IMR-90 (cell line): ENCODE measurements around the gene CABP1. TPM values are rescaled to one million over a fixed set of nuclear protein-coding genes. Genes with fewer than 3 reads are reported as not detected.

Experiments used
- ATAC-seq: fragments of 200-7000 bp; cut with Tn5 transposase; 2 replicates; pipeline ENCODE4 v1.9.1; 2020; ENCODE audit warnings: low read depth, mild to moderate bottlenecking, moderate library complexity
- BruUV-seq: library from RNA; stranded (reverse); fragments of 400-500 nt; replicated peaks from 2 replicates; lab custom pipeline; 2021; lab: Mats Ljungman, UMichigan
- CTCF ChIA-PET: fragments of 300-600 bp; formaldehyde crosslinking; extraction: SDS; loops from one replicate; lab custom pipeline; 2021; ENCODE audit warnings: antibody characterized with exemption; lab: Yijun Ruan, JAX
- POLR2A ChIA-PET: fragments of 300-600 bp; sonication (Branson Sonifier 250); formaldehyde crosslinking; loops from one replicate; lab custom pipeline; 2022; ENCODE audit warnings: antibody characterized with exemption; ENCODE audit not compliant: unreplicated experiment; lab: Charles Lee
- DNase-seq: peaks from one replicate; pipeline ENCODE4 v3.0.0; 2013
- H2AFZ ChIP-seq: replicated peaks from 2 replicates; pipeline ENCODE3; 2013; ENCODE audit warnings: low read length, mild to moderate bottlenecking; ENCODE audit not compliant: poor library complexity
- H2AK5ac ChIP-seq: 2 replicates; pipeline ENCODE4 v1.6.1; 2013; ENCODE audit warnings: low read depth, low read length, inconsistent platforms
- H2AK9ac ChIP-seq: replicated peaks from 2 replicates; pipeline ENCODE3; 2013; ENCODE audit warnings: mild to moderate bottlenecking, low read depth, low read length, moderate library complexity; ENCODE audit not compliant: poor library complexity
- H2BK120ac ChIP-seq: 2 replicates; pipeline ENCODE4 v1.6.1; 2013; ENCODE audit warnings: low read depth, low read length, inconsistent platforms
- H2BK15ac ChIP-seq: 3 replicates; pipeline ENCODE4 v1.6.1; 2013; ENCODE audit warnings: low read depth, low read length, inconsistent platforms
- H2BK20ac ChIP-seq: 2 replicates; pipeline ENCODE4 v1.6.1; 2013; ENCODE audit warnings: low read depth, mild to moderate bottlenecking, inconsistent platforms, low read length, moderate library complexity
- H2BK5ac ChIP-seq: 2 replicates; pipeline ENCODE4 v1.6.1; 2013; ENCODE audit warnings: mild to moderate bottlenecking, low read depth, low read length, inconsistent platforms; ENCODE audit not compliant: poor library complexity, severe bottlenecking
- H3K14ac ChIP-seq: replicated peaks from 2 replicates; pipeline ENCODE4 v1.6.1; 2013; ENCODE audit warnings: low read depth, low read length, inconsistent platforms
- H3K18ac ChIP-seq: 2 replicates; pipeline ENCODE4 v1.6.1; 2013; ENCODE audit warnings: low read depth, low read length, control low read depth
- H3K23ac ChIP-seq: 2 replicates; pipeline ENCODE4 v1.6.1; 2013; ENCODE audit warnings: low read depth, low read length, inconsistent platforms
- H3K27ac ChIP-seq: 2 replicates; pipeline ENCODE4 v1.5.1; 2013; ENCODE audit warnings: mild to moderate bottlenecking, control low read depth, low read length; ENCODE audit not compliant: insufficient read depth
- H3K27me3 ChIP-seq: 2 replicates; pipeline ENCODE4 v1.6.1; 2013; ENCODE audit warnings: low read length; ENCODE audit not compliant: control insufficient read depth, insufficient read depth
- H3K36me3 ChIP-seq: 2 replicates; pipeline ENCODE4 v1.6.1; 2013; ENCODE audit warnings: low read length, mixed read lengths; ENCODE audit not compliant: control insufficient read depth, insufficient read depth
- H3K4ac ChIP-seq: 2 replicates; pipeline ENCODE4 v1.6.1; 2013; ENCODE audit warnings: low read depth, low read length, inconsistent platforms
- H3K4me1 ChIP-seq: 2 replicates; pipeline ENCODE4 v1.6.1; 2013; ENCODE audit warnings: low read length, mixed read lengths; ENCODE audit not compliant: control insufficient read depth, insufficient read depth
- H3K4me2 ChIP-seq: 2 replicates; pipeline ENCODE4 v1.6.1; 2013; ENCODE audit warnings: low read depth, mild to moderate bottlenecking, control low read depth, low read length, moderate library complexity
- H3K4me3 ChIP-seq: 2 replicates; pipeline ENCODE4 v1.5.1; 2013; ENCODE audit warnings: low read depth, mild to moderate bottlenecking, control low read depth, low read length, moderate library complexity; ENCODE audit not compliant: insufficient read depth
- H3K56ac ChIP-seq: 2 replicates; pipeline ENCODE4 v1.6.1; 2013; ENCODE audit warnings: low read length, inconsistent platforms; ENCODE audit not compliant: insufficient read depth; ENCODE audit errors: extremely low read depth
- H3K79me1 ChIP-seq, 2 experiments: 2 replicates each; pipeline ENCODE4 v1.6.1; 2013; ENCODE audit warnings: low read length in 2 of 2, inconsistent platforms in 1 of 2, low read depth in 1 of 2
- H3K9ac ChIP-seq: 2 replicates; pipeline ENCODE4 v1.6.1; 2013; ENCODE audit warnings: low read depth, low read length, control low read depth
- H3K9me1 ChIP-seq: 2 replicates; pipeline ENCODE4 v1.6.1; 2013; ENCODE audit warnings: low read length, inconsistent platforms; ENCODE audit not compliant: insufficient read depth
- H3K9me3 ChIP-seq: 2 replicates; pipeline ENCODE4 v1.6.1; 2013; ENCODE audit warnings: low read length; ENCODE audit not compliant: control insufficient read depth, insufficient read depth
- H4K20me1 ChIP-seq: 2 replicates; pipeline ENCODE4 v1.6.1; 2013; ENCODE audit warnings: low read length, inconsistent platforms; ENCODE audit not compliant: insufficient read depth
- H4K5ac ChIP-seq: 2 replicates; pipeline ENCODE4 v1.6.1; 2013; ENCODE audit warnings: mild to moderate bottlenecking, low read depth, low read length, control low read depth
- H4K8ac ChIP-seq, 2 experiments: 2 replicates each; pipeline ENCODE4 v1.6.1; 2013; ENCODE audit warnings: low read depth in 2 of 2, low read length in 2 of 2, control low read depth in 1 of 2, inconsistent platforms in 1 of 2
- H4K91ac ChIP-seq: 2 replicates; pipeline ENCODE4 v1.6.1; 2013; ENCODE audit warnings: low read depth, low read length, inconsistent platforms; ENCODE audit not compliant: insufficient read depth
- BHLHE40 ChIP-seq: fragments of 150-350 bp; IDR thresholded peaks from 2 replicates; pipeline ENCODE4 v1.6.1; 2016; ENCODE audit warnings: mild to moderate bottlenecking, low read depth, low read length
- CEBPB ChIP-seq: IDR thresholded peaks from 2 replicates; pipeline ENCODE4 v1.6.1; 2012; ENCODE audit warnings: low read depth, low read length, improper control_type of control experiment
- CHD1 ChIP-seq: IDR thresholded peaks from 2 replicates; pipeline ENCODE4 v1.6.1; 2012; ENCODE audit warnings: low read depth, low read length, improper control_type of control experiment
- CTCF ChIP-seq: conservative IDR thresholded peaks from 2 replicates; pipeline ENCODE4 v1.5.1; 2012; ENCODE audit warnings: mild to moderate bottlenecking, low read depth, low read length, improper control_type of control experiment
- FOS ChIP-seq: fragments of 150-350 bp; IDR thresholded peaks from 2 replicates; pipeline ENCODE4 v1.6.1; 2016; ENCODE audit warnings: low read depth, low read length
- MAZ ChIP-seq: IDR thresholded peaks from 2 replicates; pipeline ENCODE4 v1.6.1; 2012; ENCODE audit warnings: low read depth, mild to moderate bottlenecking, low read length, improper control_type of control experiment, moderate library complexity, borderline replicate concordance
- MXI1 ChIP-seq: IDR thresholded peaks from 2 replicates; pipeline ENCODE4 v1.6.1; 2012; ENCODE audit warnings: low read depth, mild to moderate bottlenecking, low read length, moderate library complexity, borderline replicate concordance
- NFE2L2 ChIP-seq: fragments of 150-350 bp; IDR thresholded peaks from 2 replicates; pipeline ENCODE4 v1.6.1; 2016; ENCODE audit warnings: low read depth, mild to moderate bottlenecking, low read length
- POLR2A ChIP-seq: IDR thresholded peaks from 2 replicates; pipeline ENCODE4 v1.6.1; 2012; ENCODE audit warnings: mild to moderate bottlenecking, low read depth, low read length
- RAD21 ChIP-seq: IDR thresholded peaks from 2 replicates; pipeline ENCODE4 v1.6.1; 2012; ENCODE audit warnings: low read length, improper control_type of control experiment
- RCOR1 ChIP-seq: IDR thresholded peaks from 2 replicates; pipeline ENCODE4 v1.6.1; 2012; ENCODE audit warnings: mild to moderate bottlenecking, low read length, improper control_type of control experiment; ENCODE audit not compliant: insufficient replicate concordance
- RFX5 ChIP-seq: IDR thresholded peaks from 2 replicates; pipeline ENCODE4 v1.8.0; 2012; ENCODE audit warnings: low read depth, mild to moderate bottlenecking, low read length, moderate library complexity
- SMC3 ChIP-seq: fragments of 150-350 bp; IDR thresholded peaks from 2 replicates; pipeline ENCODE4 v1.6.1; 2016; ENCODE audit warnings: low read depth, mild to moderate bottlenecking, antibody characterized with exemption, low read length, moderate library complexity
- WGBS, 2 experiments: methylation state at CpG; one replicate each; pipeline versions ENCODE4 v1.1.5 to v1.1.7; 2013; ENCODE audit warnings: missing lambda C conversion rate in 2 of 2; ENCODE audit not compliant: insufficient read length in 1 of 2; ENCODE audit errors: extremely low coverage in 2 of 2; 5-methylcytosine and 5-hydroxymethylcytosine counted together
- dilution Hi-C: fragments of 300-500 bp; cut with HindIII; formaldehyde crosslinking; loops from one replicate; pipeline ENCODE4 v1.14.3; 2018; ENCODE audit warnings: low sequenced_read_pairs; ENCODE audit not compliant: unreplicated experiment
- in situ Hi-C: fragments of 300-500 bp; cut with MboI; formaldehyde crosslinking; loops from 3 replicates; pipeline ENCODE4 v1.14.3; 2019; ENCODE audit warnings: low sequenced_read_pairs, inconsistent platforms, mixed read lengths
- intact Hi-C: fragments of 100-400 bp; cut with micrococcal nuclease; formaldehyde crosslinking; loops from 2 replicates; pipeline ENCODE4 v1.10.0; 2022
- polyA plus RNA-seq, 3 experiments: library from polyadenylated mRNA; depleted of rRNA; stranded (reverse); fragments of >200 nt; gene quantifications; 2 replicates each; pipeline ENCODE4 v1.2.3, GENCODE V29; 2012; ENCODE audit warnings: low replicate concordance in 1 of 3
- total RNA-seq: library from RNA; depleted of rRNA; stranded (reverse); fragments of >200 nt; gene quantifications from 2 replicates; pipeline ENCODE4 v1.2.3, GENCODE V29; 2012
- TF ChIP-seq, protein P1 (sequence below): fragments of 150-350 bp; IDR thresholded peaks from 2 replicates; pipeline ENCODE4 v1.6.1; 2016; ENCODE audit warnings: low read depth, mild to moderate bottlenecking, low read length, moderate library complexity, borderline replicate concordance
- TF ChIP-seq, protein P2 (sequence below): fragments of 150-350 bp; IDR thresholded peaks from 2 replicates; pipeline ENCODE4 v1.6.1; 2017; ENCODE audit warnings: mild to moderate bottlenecking, antibody characterized with exemption, low read length, low read depth

The CABP1 gene
- total and polyA plus RNA-seq, 2 of the 4 experiments (the other 2 are of a cell fraction): 0.54 to 1.1 TPM

- no peak overlapping the region for H3K56ac ChIP-seq
- H3K79me1 ChIP-seq: no peaks in the 10 kb centered on the region
- H3K27me3 ChIP-seq: peaks cover 30% of the 10 kb centered on the region
- no peak overlapping the region for H2AK5ac ChIP-seq
- dilution Hi-C loops: no loop called here
- H3K27ac ChIP-seq: no peak overlapping the region
- no peak for DNase-seq
- intact Hi-C loops: no loop called here
- H3K9me1 ChIP-seq: no peaks in the 10 kb centered on the region
- ChIA-PET CTCF (no interaction called here), POLR2A (no interaction called here)
- in situ Hi-C loops: no loop called here
- H3K9ac ChIP-seq: no peak overlapping the region
- no peaks in the 10 kb centered on the region; the same call in 1 of the 2 replicates for H4K20me1 ChIP-seq
- 68% methylated on average over 4 of the region's 15 CpGs; no CpG with 5 or more reads in 1 of the 2 experiments for WGBS, 2 experiments
- H2BK15ac ChIP-seq: no peak overlapping the region
- no peak overlapping the region for H2BK5ac ChIP-seq
- H2AK9ac ChIP-seq: no peak overlapping the region
- H3K36me3 ChIP-seq: no peaks in the 10 kb centered on the region
- no peak overlapping the region for H3K4ac ChIP-seq
- no peak overlapping the region for H4K8ac ChIP-seq
- H2AFZ ChIP-seq: no peak overlapping the region
- H3K18ac ChIP-seq: no peak overlapping the region
- H2BK120ac ChIP-seq: no peak overlapping the region
- H3K4me2 ChIP-seq: no peak overlapping the region
- H3K9me3 ChIP-seq: no peaks in the 10 kb centered on the region
- no peak overlapping the region for H3K14ac ChIP-seq
- no peak overlapping the region; the same call in 1 of the 2 replicates for H3K23ac ChIP-seq
- H3K4me1 ChIP-seq: no peaks in the 10 kb centered on the region
- no peak overlapping the region for H2BK20ac ChIP-seq
- H3K4me3 ChIP-seq: no peak overlapping the region
- TF ChIP-seq CTCF (no peak), RCOR1 (no peak), BHLHE40 (no peak), FOS (no peak), MXI1 (no peak), POLR2A (no peak), MAZ (no peak), NFE2L2 (no peak), RFX5 (no peak), SMC3 (no peak), CEBPB (no peak), RAD21 (no peak), CHD1 (no peak)
- TF ChIP-seq, protein P1, sequence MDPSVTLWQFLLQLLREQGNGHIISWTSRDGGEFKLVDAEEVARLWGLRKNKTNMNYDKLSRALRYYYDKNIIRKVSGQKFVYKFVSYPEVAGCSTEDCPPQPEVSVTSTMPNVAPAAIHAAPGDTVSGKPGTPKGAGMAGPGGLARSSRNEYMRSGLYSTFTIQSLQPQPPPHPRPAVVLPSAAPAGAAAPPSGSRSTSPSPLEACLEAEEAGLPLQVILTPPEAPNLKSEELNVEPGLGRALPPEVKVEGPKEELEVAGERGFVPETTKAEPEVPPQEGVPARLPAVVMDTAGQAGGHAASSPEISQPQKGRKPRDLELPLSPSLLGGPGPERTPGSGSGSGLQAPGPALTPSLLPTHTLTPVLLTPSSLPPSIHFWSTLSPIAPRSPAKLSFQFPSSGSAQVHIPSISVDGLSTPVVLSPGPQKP: no peak
- TF ChIP-seq, protein P2, sequence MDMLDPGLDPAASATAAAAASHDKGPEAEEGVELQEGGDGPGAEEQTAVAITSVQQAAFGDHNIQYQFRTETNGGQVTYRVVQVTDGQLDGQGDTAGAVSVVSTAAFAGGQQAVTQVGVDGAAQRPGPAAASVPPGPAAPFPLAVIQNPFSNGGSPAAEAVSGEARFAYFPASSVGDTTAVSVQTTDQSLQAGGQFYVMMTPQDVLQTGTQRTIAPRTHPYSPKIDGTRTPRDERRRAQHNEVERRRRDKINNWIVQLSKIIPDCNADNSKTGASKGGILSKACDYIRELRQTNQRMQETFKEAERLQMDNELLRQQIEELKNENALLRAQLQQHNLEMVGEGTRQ: no peak
- H4K91ac ChIP-seq: no peak overlapping the region
- BruUV-seq: no TSS peak
- no peak for ATAC-seq
- H4K5ac ChIP-seq: no peak overlapping the region
Observed at GRCh38 chr12:120630104-120630892, 10.1 kb upstream of the CABP1 start.
